HEK293T (cell line): ENCODE data around the gene PLEKHB2.
A peak's percentile ranks its signal among the peaks of the same experiment; 100 is the strongest.

Source experiments
- CTCF ChIA-PET: fragments of 350-600 bp; formaldehyde crosslinking; extraction: SDS; loops from one replicate; lab custom pipeline; 2021; ENCODE audit warnings: antibody characterized with exemption, inconsistent platforms; lab: Yijun Ruan, JAX
- POLR2A ChIA-PET: fragments of 350-600 bp; formaldehyde crosslinking; extraction: SDS; loops from one replicate; lab custom pipeline; 2020; ENCODE audit warnings: antibody characterized with exemption, inconsistent platforms; lab: Yijun Ruan, JAX
- DNase-seq: peaks from one replicate; pipeline ENCODE4 v3.0.0; 2012; ENCODE audit warnings: mixed read lengths; ENCODE audit errors: extremely low spot score
- ARNT ChIP-seq: fragments of 450-650 bp; IDR thresholded peaks from 2 replicates; pipeline ENCODE4 v1.6.1; 2017; ENCODE audit warnings: mild to moderate bottlenecking
- BHLHE40 ChIP-seq: fragments of 450-650 bp; IDR thresholded peaks from 2 replicates; pipeline ENCODE4 v1.6.1; 2016; ENCODE audit warnings: mild to moderate bottlenecking, moderate library complexity, borderline replicate concordance
- CTBP1 ChIP-seq: fragments of 450-650 bp; IDR thresholded peaks from 2 replicates; pipeline ENCODE4 v1.6.1; 2016; ENCODE audit warnings: borderline replicate concordance
- ELF4 ChIP-seq: fragments of 450-650 bp; IDR thresholded peaks from 2 replicates; pipeline ENCODE4 v1.6.1; 2017; ENCODE audit warnings: antibody characterized with exemption
- FOXA1 ChIP-seq: fragments of 450-650 bp; IDR thresholded peaks from 2 replicates; pipeline ENCODE4 v1.6.1; 2016; ENCODE audit warnings: mild to moderate bottlenecking
- FOXK2 ChIP-seq: fragments of 450-650 bp; IDR thresholded peaks from 2 replicates; pipeline ENCODE4 v1.6.1; 2016; ENCODE audit warnings: mild to moderate bottlenecking
- FOXM1 ChIP-seq: fragments of 450-650 bp; IDR thresholded peaks from 2 replicates; pipeline ENCODE4 v1.6.1; 2017; ENCODE audit warnings: mild to moderate bottlenecking, borderline replicate concordance
- HDGF ChIP-seq: fragments of 450-650 bp; IDR thresholded peaks from 2 replicates; pipeline ENCODE4 v1.6.1; 2017; ENCODE audit warnings: antibody characterized with exemption, borderline replicate concordance
- L3MBTL2 ChIP-seq: fragments of 450-650 bp; conservative IDR thresholded peaks from 2 replicates; pipeline ENCODE4 v1.6.1; 2016; ENCODE audit warnings: mild to moderate bottlenecking
- LEF1 ChIP-seq: fragments of 450-650 bp; IDR thresholded peaks from 2 replicates; pipeline ENCODE4 v1.6.1; 2017; ENCODE audit warnings: mild to moderate bottlenecking, borderline replicate concordance
- NFRKB ChIP-seq: fragments of 450-650 bp; IDR thresholded peaks from 2 replicates; pipeline ENCODE4 v1.6.1; 2016; ENCODE audit warnings: mild to moderate bottlenecking, moderate library complexity
- PKNOX1 ChIP-seq: fragments of 450-650 bp; IDR thresholded peaks from 2 replicates; pipeline ENCODE4 v1.6.1; 2016
- SP1 ChIP-seq: fragments of 450-650 bp; IDR thresholded peaks from 2 replicates; pipeline ENCODE4 v1.6.1; 2017
- SUZ12 ChIP-seq: fragments of 450-650 bp; IDR thresholded peaks from 2 replicates; pipeline ENCODE4 v1.6.1; 2016; ENCODE audit warnings: mild to moderate bottlenecking
- TARDBP ChIP-seq: fragments of 450-650 bp; IDR thresholded peaks from 2 replicates; pipeline ENCODE4 v1.6.1; 2016
- ZNF384 ChIP-seq: fragments of 450-650 bp; IDR thresholded peaks from 2 replicates; pipeline ENCODE4 v1.6.1; 2016

PLEKHB2 gene

GRCh38 chr2:131151398-131151797, 46.3 kb downstream of the PLEKHB2 start:
- no peak for DNase-seq
- POLR2A ChIA-PET, result no interaction called here

GRCh38 chr2:131152074-131152473, 46.9 kb downstream of the PLEKHB2 start:
- POLR2A ChIA-PET, result no interaction called here

More at GRCh38 chr2:131151398-131151797, 46.3 kb downstream of the PLEKHB2 start:
- TF ChIP-seq TARDBP, result no peak
- CTCF ChIA-PET, result no interaction called here

GRCh38 chr2:131153529-131153928, 48.4 kb downstream of the PLEKHB2 start:
- no peak for DNase-seq
- TF ChIP-seq FOXM1 (no peak), SUZ12 (no peak), FOXA1 (no peak), L3MBTL2 (no peak), NFRKB (no peak), HDGF (no peak), SP1 (no peak), FOXK2 (no peak), ARNT (no peak), BHLHE40 (no peak), TARDBP (no peak), CTBP1 (no peak), LEF1 (no peak), ZNF384 (no peak), ELF4 (no peak), PKNOX1 (no peak)
- ChIA-PET POLR2A (no interaction called here), CTCF (interaction anchor here (1.0 to 1.2 kb wide), 3 partner anchors 255 to 519 kb away, joined by 3 to 13 read pairs (median 3); no protein-coding TSS in a partner anchor)

More at GRCh38 chr2:131152074-131152473, 46.9 kb downstream of the PLEKHB2 start:
- TF ChIP-seq ARNT (no peak), L3MBTL2 (no peak), NFRKB (no peak), PKNOX1 (no peak), ELF4 (no peak), FOXA1 (no peak)
- CTCF ChIA-PET, result no interaction called here
- no peak for DNase-seq

- peak; percentile 82 for DNase-seq
- CTCF ChIA-PET, result interaction anchor here (0.6 to 1.2 kb wide), 5 partner anchors 8 to 519 kb away, joined by 3 to 13 read pairs (median 3); no protein-coding TSS in a partner anchor
- POLR2A ChIA-PET, result no interaction called here
- TF ChIP-seq ELF4 (no peak), LEF1 (no peak), ARNT (no peak), TARDBP (no peak), SP1 (no peak), FOXA1 (no peak)
These were observed 49.0 kb downstream of the PLEKHB2 start for GRCh38 chr2:131154071-131154531.

GRCh38 chr2:131154647-131155046, 49.5 kb downstream of the PLEKHB2 start:
- ChIA-PET POLR2A (no interaction called here), CTCF (interaction anchor here (0.6 to 1.2 kb wide), 5 partner anchors 8 to 518 kb away, joined by 3 to 13 read pairs (median 3); no protein-coding TSS in a partner anchor)
- no peak for DNase-seq
- TF ChIP-seq ZNF384 (no peak), FOXM1 (no peak), SUZ12 (no peak), L3MBTL2 (no peak), BHLHE40 (no peak), ELF4 (no peak), SP1 (no peak), FOXA1 (no peak), FOXK2 (no peak), PKNOX1 (no peak), CTBP1 (no peak)

GRCh38 chr2:131155208-131155855, 50.2 kb downstream of the PLEKHB2 start:
- POLR2A ChIA-PET, result no interaction called here

More at GRCh38 chr2:131155208-131155855, 50.2 kb downstream of the PLEKHB2 start:
- no peak for DNase-seq
- TF ChIP-seq FOXA1, result no peak
- TF ChIP-seq HDGF, result no peak
- no peak for TF ChIP-seq PKNOX1
- TF ChIP-seq CTBP1, result no peak
- TF ChIP-seq ARNT, result no peak
- no peak for TF ChIP-seq SUZ12
- TF ChIP-seq L3MBTL2, result no peak
- no peak for TF ChIP-seq ZNF384
- CTCF ChIA-PET, result no interaction called here
